IPS-15b (cell line): Measurements from ENCODE around the gene TNFAIP8.

ENCODE experiments used
- H3K27me3 ChIP-seq: one replicate; pipeline ENCODE4 v1.6.1; 2013; ENCODE audit warnings: low read length; ENCODE audit not compliant: control insufficient read depth, insufficient read depth
- H3K36me3 ChIP-seq: one replicate; pipeline ENCODE4 v1.6.1; 2013; ENCODE audit warnings: low read length; ENCODE audit not compliant: control insufficient read depth, insufficient read depth
- H3K4me1 ChIP-seq: one replicate; pipeline ENCODE4 v1.6.1; 2013; ENCODE audit warnings: mild to moderate bottlenecking, low read length; ENCODE audit not compliant: control insufficient read depth, insufficient read depth
- H3K4me3 ChIP-seq: one replicate; pipeline ENCODE4 v1.5.1; 2013; ENCODE audit warnings: low read depth, low read length
- H3K9ac ChIP-seq: one replicate; pipeline ENCODE4 v1.6.1; 2013; ENCODE audit warnings: low read depth, mild to moderate bottlenecking, low read length
- H3K9me3 ChIP-seq: one replicate; pipeline ENCODE4 v1.6.1; 2013; ENCODE audit warnings: mild to moderate bottlenecking, low read length; ENCODE audit not compliant: control insufficient read depth, insufficient read depth

The TNFAIP8 gene

GRCh38 chr5:119319401-119319800, 36.4 kb upstream of the TNFAIP8 start:
- peaks cover 12% of the 10 kb centered on the region for H3K4me1 ChIP-seq
- H3K27me3 ChIP-seq: no peaks in the 10 kb centered on the region
- H3K9ac ChIP-seq: no peak overlapping the region
- H3K4me3 ChIP-seq: no peak overlapping the region
- no peaks in the 10 kb centered on the region for H3K9me3 ChIP-seq
- no peaks in the 10 kb centered on the region for H3K36me3 ChIP-seq

- Histone ChIP-seq H3K27me3 (no peaks in the 10 kb centered on the region), H3K36me3 (no peaks in the 10 kb centered on the region), H3K4me3 (no peak overlapping the region), H3K4me1 (peaks cover 12% of the 10 kb centered on the region), H3K9me3 (no peaks in the 10 kb centered on the region), H3K9ac (no peak overlapping the region)
Measured at GRCh38 chr5:119319890-119320289, 35.9 kb upstream of the TNFAIP8 start.

GRCh38 chr5:119321569-119322311, 34.1 kb upstream of the TNFAIP8 start:
- H3K4me3 ChIP-seq: no peak overlapping the region
- no peaks in the 10 kb centered on the region for H3K27me3 ChIP-seq
- peaks cover 12% of the 10 kb centered on the region for H3K4me1 ChIP-seq
- no peaks in the 10 kb centered on the region for H3K36me3 ChIP-seq
- no peaks in the 10 kb centered on the region for H3K9me3 ChIP-seq
- H3K9ac ChIP-seq: no peak overlapping the region

- Histone ChIP-seq H3K36me3 (no peaks in the 10 kb centered on the region), H3K27me3 (no peaks in the 10 kb centered on the region), H3K9me3 (no peaks in the 10 kb centered on the region), H3K4me1 (peaks cover 12% of the 10 kb centered on the region), H3K4me3 (no peak overlapping the region), H3K9ac (peak overlapping the region; percentile 27)
Measured at GRCh38 chr5:119322312-119322947, 33.4 kb upstream of the TNFAIP8 start.

- Histone ChIP-seq H3K36me3 (no peaks in the 10 kb centered on the region), H3K27me3 (no peaks in the 10 kb centered on the region), H3K4me1 (peaks cover 15% of the 10 kb centered on the region), H3K9ac (no peak overlapping the region), H3K9me3 (no peaks in the 10 kb centered on the region), H3K4me3 (no peak overlapping the region)
Measured at GRCh38 chr5:119322948-119323537, 32.8 kb upstream of the TNFAIP8 start.

GRCh38 chr5:119323601-119324000, 32.2 kb upstream of the TNFAIP8 start:
- Histone ChIP-seq H3K9ac (no peak overlapping the region), H3K27me3 (no peaks in the 10 kb centered on the region), H3K4me3 (no peak overlapping the region), H3K4me1 (peaks cover 21% of the 10 kb centered on the region), H3K36me3 (no peaks in the 10 kb centered on the region), H3K9me3 (no peaks in the 10 kb centered on the region)

GRCh38 chr5:119324842-119325241, 31.0 kb upstream of the TNFAIP8 start:
- Histone ChIP-seq H3K36me3 (no peaks in the 10 kb centered on the region), H3K27me3 (no peaks in the 10 kb centered on the region), H3K9ac (no peak overlapping the region), H3K9me3 (no peaks in the 10 kb centered on the region), H3K4me3 (no peak overlapping the region), H3K4me1 (peaks cover 24% of the 10 kb centered on the region)

GRCh38 chr5:119327018-119327417, 28.8 kb upstream of the TNFAIP8 start:
- no peaks in the 10 kb centered on the region for H3K27me3 ChIP-seq
- no peak overlapping the region for H3K9ac ChIP-seq
- H3K4me3 ChIP-seq: no peak overlapping the region
- H3K9me3 ChIP-seq: no peaks in the 10 kb centered on the region
- peaks cover 21% of the 10 kb centered on the region for H3K4me1 ChIP-seq
- H3K36me3 ChIP-seq: no peaks in the 10 kb centered on the region

GRCh38 chr5:119328753-119329602, 26.8 kb upstream of the TNFAIP8 start:
- H3K27me3 ChIP-seq: no peaks in the 10 kb centered on the region
- H3K36me3 ChIP-seq: no peaks in the 10 kb centered on the region
- H3K9ac ChIP-seq: no peak overlapping the region
- no peaks in the 10 kb centered on the region for H3K9me3 ChIP-seq
- peaks cover 12% of the 10 kb centered on the region for H3K4me1 ChIP-seq
- H3K4me3 ChIP-seq: no peak overlapping the region

GRCh38 chr5:119329666-119330065, 26.2 kb upstream of the TNFAIP8 start:
- Histone ChIP-seq H3K36me3 (no peaks in the 10 kb centered on the region), H3K4me1 (peaks cover 12% of the 10 kb centered on the region), H3K9ac (no peak overlapping the region), H3K27me3 (no peaks in the 10 kb centered on the region), H3K9me3 (no peaks in the 10 kb centered on the region), H3K4me3 (no peak overlapping the region)

GRCh38 chr5:119330367-119331183, 25.2 kb upstream of the TNFAIP8 start:
- Histone ChIP-seq H3K9ac (no peak overlapping the region), H3K9me3 (no peaks in the 10 kb centered on the region), H3K4me1 (peaks cover 12% of the 10 kb centered on the region), H3K27me3 (no peaks in the 10 kb centered on the region), H3K4me3 (no peak overlapping the region), H3K36me3 (no peaks in the 10 kb centered on the region)
